ENCODE data around the gene CD6.

CD6 gene

DNA sequence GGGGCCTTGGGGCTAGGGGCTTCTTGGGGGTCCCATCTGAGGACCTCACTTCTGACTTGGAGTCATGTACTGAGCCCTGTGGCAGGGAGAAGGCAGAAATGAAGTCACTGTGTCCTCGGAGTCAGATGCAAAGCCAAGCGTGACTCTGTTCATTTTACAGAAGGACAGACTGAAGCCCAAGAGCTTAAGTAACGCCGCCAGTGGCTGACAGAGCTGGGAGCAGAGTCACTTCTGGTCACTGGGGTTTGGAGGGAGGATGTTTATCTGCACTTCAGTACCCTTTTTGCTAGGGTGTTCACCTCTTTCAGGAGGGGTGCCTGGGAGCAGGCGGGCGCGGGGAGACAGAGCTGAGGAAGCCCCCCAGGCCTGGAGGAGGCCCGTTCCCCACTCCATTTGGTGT is 10.7 kb downstream of the CD6 start:
- TF ChIP-seq, protein P1, sequence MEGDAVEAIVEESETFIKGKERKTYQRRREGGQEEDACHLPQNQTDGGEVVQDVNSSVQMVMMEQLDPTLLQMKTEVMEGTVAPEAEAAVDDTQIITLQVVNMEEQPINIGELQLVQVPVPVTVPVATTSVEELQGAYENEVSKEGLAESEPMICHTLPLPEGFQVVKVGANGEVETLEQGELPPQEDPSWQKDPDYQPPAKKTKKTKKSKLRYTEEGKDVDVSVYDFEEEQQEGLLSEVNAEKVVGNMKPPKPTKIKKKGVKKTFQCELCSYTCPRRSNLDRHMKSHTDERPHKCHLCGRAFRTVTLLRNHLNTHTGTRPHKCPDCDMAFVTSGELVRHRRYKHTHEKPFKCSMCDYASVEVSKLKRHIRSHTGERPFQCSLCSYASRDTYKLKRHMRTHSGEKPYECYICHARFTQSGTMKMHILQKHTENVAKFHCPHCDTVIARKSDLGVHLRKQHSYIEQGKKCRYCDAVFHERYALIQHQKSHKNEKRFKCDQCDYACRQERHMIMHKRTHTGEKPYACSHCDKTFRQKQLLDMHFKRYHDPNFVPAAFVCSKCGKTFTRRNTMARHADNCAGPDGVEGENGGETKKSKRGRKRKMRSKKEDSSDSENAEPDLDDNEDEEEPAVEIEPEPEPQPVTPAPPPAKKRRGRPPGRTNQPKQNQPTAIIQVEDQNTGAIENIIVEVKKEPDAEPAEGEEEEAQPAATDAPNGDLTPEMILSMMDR (IDR thresholded peaks at IDR 0.05; ENCODE audit: borderline replicate concordance, insufficient read depth, low read depth, low read length), result no peak

DNA sequence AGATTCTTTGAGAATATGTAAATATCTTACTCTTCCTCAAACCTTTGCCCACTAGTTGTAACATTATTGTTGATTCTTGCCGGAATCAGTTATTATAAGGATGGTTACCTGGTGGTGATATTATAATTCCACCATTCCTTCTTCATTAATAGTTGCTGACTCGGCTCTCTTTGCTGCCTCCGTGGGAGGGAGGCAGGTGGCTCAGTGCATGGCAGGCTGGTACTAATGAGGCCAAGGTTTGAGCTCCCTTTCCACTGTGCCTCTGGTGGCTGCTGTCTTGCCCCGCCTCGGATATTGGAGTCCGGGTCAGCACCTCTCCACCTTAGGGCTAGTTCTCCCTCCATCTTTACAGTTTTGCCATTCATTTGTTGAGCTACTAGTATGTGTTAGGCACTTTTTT is 12.7 kb downstream of the CD6 start:
- H3K4me3 ChIP-seq (ENCODE audit: low read depth, low read length), result no peak overlapping the region
- TF ChIP-seq, protein P1 (IDR thresholded peaks at IDR 0.05; ENCODE audit: borderline replicate concordance, insufficient read depth, low read depth, low read length), result no peak

More for the DNA sequence above, 10.7 kb downstream of the CD6 start:
- H3K4me3 ChIP-seq (ENCODE audit: low read depth, low read length), result no peak overlapping the region

DNA sequence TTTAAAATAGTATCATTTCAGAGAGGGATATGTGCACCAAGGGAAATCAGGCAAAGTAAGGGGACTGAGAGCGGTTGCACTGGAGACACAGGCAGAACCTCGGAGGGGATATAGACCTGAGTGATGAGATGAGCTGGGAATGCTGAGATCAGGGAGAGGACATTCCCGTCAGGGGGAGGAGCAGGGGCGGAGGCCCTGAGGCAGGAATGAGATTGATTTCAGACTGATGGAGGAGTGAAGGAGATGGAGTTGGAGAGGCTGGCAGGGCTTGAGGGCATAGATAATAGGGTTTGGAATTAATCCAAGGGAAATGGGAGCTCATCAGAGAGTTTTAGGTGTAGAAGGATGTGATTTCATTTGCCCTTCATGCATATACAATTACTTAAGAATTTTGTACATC is 13.2 kb downstream of the CD6 start:
- no peak overlapping the region for H3K4me3 ChIP-seq (ENCODE audit: low read depth, low read length)
- TF ChIP-seq, protein P1 (IDR thresholded peaks at IDR 0.05; ENCODE audit: borderline replicate concordance, insufficient read depth, low read depth, low read length), result no peak

DNA sequence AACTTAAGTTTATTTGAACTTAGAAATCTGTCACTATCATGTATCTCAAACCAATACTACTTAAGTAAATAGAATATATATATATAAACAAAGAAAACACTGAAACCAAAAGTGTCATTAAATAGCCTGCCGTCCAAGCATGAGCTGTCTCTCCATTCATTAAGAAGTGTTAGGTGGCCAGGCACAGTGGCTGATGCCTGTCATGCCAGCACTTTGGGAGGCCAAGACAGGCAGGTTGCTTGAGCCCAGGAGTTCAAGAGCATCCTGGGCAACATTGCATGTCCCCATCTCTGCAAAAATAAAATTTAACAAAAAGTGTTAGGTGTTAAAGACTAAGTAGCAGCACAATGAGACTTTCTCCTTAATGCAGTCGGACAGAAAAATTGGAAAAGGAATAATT is 14.0 kb downstream of the CD6 start:
- no peak overlapping the region for H3K4me3 ChIP-seq (ENCODE audit: low read depth, low read length)

DNA sequence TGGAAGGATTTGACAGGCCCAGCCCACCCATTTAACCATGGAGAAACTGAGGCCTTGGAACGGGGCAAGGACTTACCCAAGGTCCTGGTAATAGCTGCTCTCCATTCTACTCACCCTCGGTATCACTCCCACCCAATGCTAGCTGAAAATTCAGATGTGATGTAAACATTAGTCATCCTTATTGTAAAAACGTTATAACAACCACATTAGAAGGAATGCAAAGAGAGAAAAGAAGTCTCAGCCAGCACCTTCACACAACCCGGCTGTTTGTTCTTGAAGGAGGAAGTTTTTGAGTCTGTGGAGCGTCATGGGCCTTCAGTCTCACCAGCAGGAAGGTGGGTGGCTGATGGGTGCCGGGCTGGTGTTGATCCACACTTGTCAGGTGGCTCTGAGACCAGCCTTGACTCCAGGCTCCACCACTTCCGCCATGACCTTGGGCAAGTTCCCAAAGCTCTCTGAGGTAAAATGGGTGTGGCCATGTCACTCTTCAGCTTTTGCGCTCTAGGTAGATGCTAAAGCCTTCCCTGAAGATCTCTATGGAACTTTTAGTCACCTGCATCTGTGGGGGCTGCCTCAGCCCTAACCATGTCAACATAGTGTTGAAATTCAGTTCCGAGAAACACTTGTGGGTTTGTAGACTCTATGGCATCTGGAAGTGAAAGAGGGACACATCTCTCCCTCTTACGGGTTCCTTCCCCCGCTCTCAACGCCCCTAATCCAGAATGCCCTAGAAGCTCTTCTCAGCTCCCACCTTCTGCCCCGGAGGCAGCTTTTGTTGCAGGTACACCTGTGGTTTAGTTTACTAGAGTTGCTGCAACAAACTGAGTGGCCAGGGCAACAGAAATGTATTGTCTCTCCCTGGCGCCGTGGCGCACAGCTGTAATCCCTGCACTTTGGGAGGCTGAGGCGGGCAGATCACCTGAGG is 14.8 kb downstream of the CD6 start:
- TF ChIP-seq, protein P1 (IDR thresholded peaks at IDR 0.05; ENCODE audit: borderline replicate concordance, insufficient read depth, low read depth, low read length), result no peak
- H3K4me3 ChIP-seq (ENCODE audit: low read depth, low read length), result no peak overlapping the region

More for the DNA sequence above, 14.0 kb downstream of the CD6 start:
- TF ChIP-seq, protein P1 (IDR thresholded peaks at IDR 0.05; ENCODE audit: borderline replicate concordance, insufficient read depth, low read depth, low read length), result no peak

DNA sequence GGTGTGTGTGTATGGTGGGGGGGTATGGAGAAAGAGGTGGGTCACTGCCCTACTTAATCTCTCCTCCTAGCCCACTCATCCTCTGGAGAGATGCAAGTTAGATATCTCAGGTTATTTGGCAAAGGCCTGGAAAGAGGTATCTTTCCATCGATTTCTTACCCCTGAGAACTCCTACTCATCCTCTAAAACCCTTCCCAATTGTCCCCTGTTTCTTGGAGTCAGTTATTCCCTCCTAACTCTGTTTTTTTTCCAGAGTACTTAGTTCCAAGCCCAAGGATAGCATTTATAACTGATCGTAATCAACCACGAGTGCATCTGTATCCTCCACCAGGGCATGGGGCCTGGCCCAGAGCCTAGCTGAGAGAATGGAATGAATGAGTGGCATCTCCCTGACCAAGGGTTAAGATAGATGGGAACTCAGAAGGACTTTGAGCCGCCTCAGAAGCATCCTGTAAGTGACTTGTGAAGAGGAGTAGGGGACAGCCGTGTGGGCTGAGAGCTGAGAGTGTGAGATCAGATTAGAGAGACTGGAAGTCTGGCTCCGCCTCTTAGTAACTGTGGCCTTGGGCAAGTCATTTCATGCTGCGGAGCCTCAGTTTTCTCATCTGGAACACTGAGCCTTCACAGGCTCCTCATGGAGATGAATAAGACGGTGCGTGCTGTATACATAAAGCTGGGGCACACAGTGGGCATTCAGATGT is 16.2 kb downstream of the CD6 start:
- TF ChIP-seq, protein P1 (IDR thresholded peaks at IDR 0.05; ENCODE audit: borderline replicate concordance, insufficient read depth, low read depth, low read length), result no peak
- H3K4me3 ChIP-seq (ENCODE audit: low read depth, low read length), result no peak overlapping the region

All from GM12875 (cell line).